GM18511 (cell line): ENCODE measurements around the gene ATG7.
A peak's percentile ranks its signal among the peaks of the same experiment; 100 is the strongest.
"Not testable (repeated sequence)": the region's sequence is repeated elsewhere in the genome, so short reads cannot be mapped to it uniquely, and the experiment has no call there.

Experiments
- ATAC-seq: cut with Tn5 transposase; IDR thresholded peaks from one replicate; pipeline ENCODE4 v1.9.1; 2021; ENCODE audit warnings: mild to moderate bottlenecking, moderate library complexity; ENCODE audit not compliant: unreplicated experiment

The ATG7 gene

GRCh38 chr3:11250902-11251806, 21.0 kb upstream of the ATG7 start:
- no peak for ATAC-seq

DNA sequence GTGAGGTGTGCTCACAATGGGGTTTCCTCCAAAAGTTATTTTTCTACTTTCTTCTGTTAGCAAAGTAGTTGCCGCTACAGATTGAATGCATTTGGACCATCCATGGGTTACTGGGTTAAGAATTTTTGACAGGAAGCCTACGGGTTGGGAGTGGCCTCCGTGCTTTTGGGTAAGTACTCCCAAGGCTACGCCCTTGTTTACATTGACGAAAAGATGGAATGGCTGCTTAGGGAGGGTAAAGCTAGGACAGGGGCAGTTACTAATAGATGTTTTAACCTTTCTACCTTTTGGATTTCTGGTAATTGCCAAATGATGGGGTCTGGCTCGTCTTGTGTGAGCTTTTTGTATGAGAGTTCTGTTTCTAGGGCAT, 20.4 kb upstream of the ATG7 start:
- ATAC-seq: no peak

DNA sequence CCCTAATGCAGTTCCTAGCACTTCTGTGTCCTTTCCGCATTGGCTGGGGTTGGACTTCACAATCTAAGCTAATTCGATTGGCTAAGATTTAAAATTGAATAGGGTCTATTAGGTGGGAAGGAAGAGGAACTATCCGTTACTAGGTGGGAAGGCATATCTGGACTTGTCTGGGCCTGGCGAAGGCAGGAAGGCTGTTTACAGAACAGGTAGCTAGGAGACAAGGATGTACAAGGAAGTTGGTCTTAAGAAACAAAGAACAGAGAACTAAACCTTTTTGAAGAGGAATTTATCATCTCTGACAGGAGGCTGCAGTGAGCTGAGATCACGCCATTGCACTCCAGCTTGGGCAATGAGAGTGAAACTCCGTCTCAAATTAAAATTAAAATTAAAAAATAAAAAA, 17.3 kb upstream of the ATG7 start:
- ATAC-seq: no peak

GRCh38 chr3:11255537-11255936, 16.7 kb upstream of the ATG7 start:
- ATAC-seq: not testable (repeated sequence)

DNA sequence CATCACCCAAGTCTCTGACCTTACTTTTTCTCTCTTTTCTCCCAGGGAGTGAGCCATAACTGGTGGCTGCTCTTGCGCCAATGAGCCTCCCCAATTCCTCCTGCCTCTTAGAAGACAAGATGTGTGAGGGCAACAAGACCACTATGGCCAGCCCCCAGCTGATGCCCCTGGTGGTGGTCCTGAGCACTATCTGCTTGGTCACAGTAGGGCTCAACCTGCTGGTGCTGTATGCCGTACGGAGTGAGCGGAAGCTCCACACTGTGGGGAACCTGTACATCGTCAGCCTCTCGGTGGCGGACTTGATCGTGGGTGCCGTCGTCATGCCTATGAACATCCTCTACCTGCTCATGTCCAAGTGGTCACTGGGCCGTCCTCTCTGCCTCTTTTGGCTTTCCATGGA, 13.2 kb upstream of the ATG7 start:
- no peak for ATAC-seq

GRCh38 chr3:11260460-11260859, 11.7 kb upstream of the ATG7 start:
- ATAC-seq: no peak

DNA sequence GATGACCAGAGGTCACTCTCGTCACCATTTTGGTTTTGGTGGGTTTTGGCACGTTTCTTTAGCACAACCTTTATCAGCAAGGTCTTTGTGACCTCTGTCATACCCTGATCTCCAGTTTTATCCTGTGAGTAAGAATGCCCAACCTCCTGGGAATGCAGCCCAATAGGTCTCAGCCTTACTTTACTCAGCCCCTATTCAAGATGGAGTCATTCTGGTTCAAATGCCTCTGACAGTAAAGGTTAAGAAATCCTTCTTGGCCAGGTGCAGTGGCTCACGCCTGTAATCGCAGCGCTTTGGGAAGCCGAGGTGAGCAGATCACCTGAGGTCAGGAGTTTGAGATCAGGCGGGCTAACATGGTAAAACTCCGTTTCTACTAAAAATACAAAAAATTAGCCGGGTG, 3.2 kb upstream of the ATG7 start:
- ATAC-seq: no peak

- no peak for ATAC-seq
Measured at GRCh38 chr3:11272906-11273574, 843 bp downstream of the ATG7 start.

- ATAC-seq: no peak
Measured at GRCh38 chr3:11273891-11274291, 1.7 kb downstream of the ATG7 start.

GRCh38 chr3:11274566-11275142, 2.5 kb downstream of the ATG7 start:
- no peak for ATAC-seq

GRCh38 chr3:11275926-11276325, 3.7 kb downstream of the ATG7 start:
- ATAC-seq: no peak

DNA sequence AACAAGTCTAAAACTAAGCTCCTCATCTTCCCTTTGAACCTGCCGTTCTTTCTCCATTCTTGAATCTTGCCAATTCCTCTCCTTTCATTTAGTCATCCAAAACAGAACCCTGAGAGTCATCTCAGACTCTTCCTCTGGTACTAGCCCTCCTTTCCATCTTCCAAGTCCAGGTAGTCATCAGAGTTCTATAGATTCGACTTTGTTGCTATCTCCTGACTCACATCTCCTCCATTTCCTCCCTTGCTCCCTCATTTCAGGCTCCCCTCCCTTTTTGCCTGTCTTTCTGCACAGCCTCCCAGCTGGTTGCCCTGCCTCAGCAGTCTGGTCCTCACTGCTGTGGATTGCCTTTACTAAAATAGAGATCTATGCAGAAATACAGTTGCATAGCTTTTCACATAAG, 4.7 kb downstream of the ATG7 start:
- no peak for ATAC-seq

GRCh38 chr3:11282250-11283138, 10.3 kb downstream of the ATG7 start:
- ATAC-seq: no peak

DNA sequence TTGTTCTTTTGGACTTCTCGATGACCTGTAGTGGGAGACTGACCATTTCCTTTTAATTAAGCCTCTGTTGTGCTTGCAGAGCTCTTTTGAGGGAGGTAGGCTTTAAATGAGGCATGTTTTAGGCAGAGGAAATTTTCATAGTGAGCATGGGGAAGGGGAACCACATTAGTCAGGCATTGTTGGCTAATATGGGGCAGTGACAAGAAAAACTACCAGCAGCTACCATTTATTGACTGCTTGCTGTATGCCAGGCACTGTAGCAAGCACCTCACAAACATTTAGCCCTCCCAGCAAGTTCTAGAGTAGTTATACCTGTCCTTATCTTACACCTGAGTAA, 10.9 kb downstream of the ATG7 start:
- ATAC-seq: no peak

- ATAC-seq: no peak
Measured at GRCh38 chr3:11284011-11284410, 11.8 kb downstream of the ATG7 start.

DNA sequence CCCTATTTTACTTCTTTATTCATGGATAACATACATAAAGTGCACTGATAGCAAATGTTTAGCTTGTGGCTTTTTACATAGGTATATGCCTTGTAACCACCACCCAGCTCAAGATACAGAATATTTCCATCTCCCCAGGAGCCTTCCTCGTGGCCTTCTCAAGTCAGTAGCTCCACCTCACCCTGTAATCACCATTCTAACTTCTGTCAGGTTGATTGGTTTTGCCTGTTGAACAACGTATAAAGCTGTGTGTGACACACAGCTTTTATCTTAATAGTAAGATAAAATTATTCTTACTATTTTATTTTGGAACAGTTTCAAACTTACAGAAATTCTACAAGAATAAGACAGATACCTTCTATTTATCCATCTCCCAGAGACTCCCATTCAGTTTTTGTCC, 13.3 kb downstream of the ATG7 start:
- ATAC-seq: no peak

DNA sequence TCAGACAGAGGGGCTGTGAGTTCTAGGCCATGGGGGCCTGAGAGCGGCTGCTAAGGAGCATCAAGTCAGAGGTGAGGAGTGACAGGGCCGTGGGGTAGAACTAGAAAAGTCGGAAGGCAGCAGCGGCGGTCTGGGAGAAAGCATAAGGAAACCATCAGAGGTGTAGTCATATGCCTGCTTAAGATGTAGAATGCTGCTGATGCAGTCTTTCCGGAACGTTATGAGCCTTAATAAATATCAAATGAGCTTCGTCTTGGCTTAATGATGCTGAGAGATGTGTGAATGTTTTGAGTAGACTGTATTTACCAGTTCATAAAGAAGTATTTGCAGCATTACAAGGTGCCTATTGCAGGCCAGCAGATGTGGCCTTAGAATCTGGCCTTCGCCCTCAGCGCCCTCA, 15.2 kb downstream of the ATG7 start:
- no peak for ATAC-seq

- ATAC-seq: no peak
Measured at GRCh38 chr3:11288021-11288491, 15.9 kb downstream of the ATG7 start.

DNA sequence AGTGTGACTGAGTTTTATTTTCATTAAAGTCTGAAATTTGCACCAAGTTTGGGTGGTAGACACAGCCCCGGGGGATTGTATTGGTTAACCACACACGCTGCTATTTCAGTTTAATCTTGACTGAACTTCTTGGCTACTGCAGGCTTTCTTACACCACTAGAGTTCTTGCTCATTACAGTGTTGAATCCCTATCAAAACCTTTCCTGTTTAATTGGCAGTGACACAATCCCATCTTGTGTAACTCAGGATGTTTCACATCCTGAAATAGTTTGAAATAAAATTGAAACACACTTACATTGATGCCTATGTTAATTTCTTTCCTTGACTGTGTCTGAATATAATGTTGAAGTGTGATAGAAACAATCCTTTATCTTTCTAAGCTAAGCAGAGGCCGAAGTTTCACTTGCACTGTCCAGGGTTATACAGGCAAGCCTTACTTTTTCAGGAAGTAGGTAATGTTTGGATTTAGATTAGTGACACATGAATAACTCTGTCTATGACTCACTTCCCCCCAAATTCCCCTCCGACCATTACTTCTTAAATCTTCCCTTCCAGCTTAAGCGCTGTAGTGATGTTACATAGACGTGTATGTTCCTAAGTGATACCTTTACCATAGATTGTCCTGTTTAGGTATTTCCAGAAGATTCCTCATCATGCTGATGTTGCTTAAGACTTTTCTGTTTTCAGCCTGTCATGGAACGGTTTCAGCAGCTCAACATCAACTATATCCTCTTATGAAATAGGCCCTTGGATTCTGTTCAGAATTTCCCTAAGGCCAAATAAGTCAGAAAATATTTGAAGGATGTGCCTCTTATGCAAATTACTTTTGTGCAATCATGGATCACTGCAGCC, 16.8 kb downstream of the ATG7 start:
- peak; percentile 77 for ATAC-seq

DNA sequence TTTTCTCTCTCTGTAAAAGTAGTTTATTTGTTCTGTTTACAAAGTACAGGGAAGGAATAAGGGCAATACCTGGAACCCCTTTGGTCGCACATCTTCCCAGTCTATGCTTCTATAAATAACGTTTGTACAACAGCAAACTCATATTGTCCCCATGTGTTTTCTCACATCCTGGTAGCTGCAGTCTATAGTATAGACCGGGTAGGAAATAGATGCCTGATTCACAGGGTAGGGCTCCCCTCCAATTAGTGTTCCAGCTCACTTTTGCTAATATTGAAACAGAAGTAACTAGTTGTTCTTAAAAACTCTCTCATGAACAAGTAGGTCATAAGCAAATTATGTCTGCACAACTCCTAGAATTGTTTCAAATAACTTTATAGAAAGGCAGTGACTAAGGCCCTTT, 17.7 kb downstream of the ATG7 start:
- ATAC-seq: no peak
